ENCODE measurements around the gene LINGO3. TPM values are rescaled to one million over a fixed set of nuclear protein-coding genes. Genes with fewer than 3 reads are reported as not detected.

The LINGO3 gene
- total and polyA plus RNA-seq, 10 of the 15 experiments (the other 5 are each of a cell fraction or from before 2014, with no cell fraction given), result 0.09 to 2.0 (median 0.40) TPM; not detected in 5

- TF ChIP-seq, protein P1, sequence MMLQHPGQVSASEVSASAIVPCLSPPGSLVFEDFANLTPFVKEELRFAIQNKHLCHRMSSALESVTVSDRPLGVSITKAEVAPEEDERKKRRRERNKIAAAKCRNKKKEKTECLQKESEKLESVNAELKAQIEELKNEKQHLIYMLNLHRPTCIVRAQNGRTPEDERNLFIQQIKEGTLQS (IDR thresholded peaks at IDR 0.05; ENCODE audit: borderline replicate concordance, extremely low read depth, low read depth, low read length), result no peak
- TF ChIP-seq STAT3 (IDR thresholded peaks at IDR 0.05; ENCODE audit: low read depth, low read length) (no peak), ZNF274 (IDR thresholded peaks at IDR 0.05; ENCODE audit: insufficient read depth, insufficient read length) (no peak), SIN3A (IDR thresholded peaks at IDR 0.05; ENCODE audit: low read depth, low read length) (no peak), SREBF2 (IDR thresholded peaks at IDR 0.05; ENCODE audit: low read length) (no peak), NR2F1 (conservative IDR thresholded peaks at IDR 0.05) (no peak), ZBTB40 (IDR thresholded peaks at IDR 0.05; ENCODE audit: borderline replicate concordance) (no peak)
- TF ChIP-seq, protein P2, sequence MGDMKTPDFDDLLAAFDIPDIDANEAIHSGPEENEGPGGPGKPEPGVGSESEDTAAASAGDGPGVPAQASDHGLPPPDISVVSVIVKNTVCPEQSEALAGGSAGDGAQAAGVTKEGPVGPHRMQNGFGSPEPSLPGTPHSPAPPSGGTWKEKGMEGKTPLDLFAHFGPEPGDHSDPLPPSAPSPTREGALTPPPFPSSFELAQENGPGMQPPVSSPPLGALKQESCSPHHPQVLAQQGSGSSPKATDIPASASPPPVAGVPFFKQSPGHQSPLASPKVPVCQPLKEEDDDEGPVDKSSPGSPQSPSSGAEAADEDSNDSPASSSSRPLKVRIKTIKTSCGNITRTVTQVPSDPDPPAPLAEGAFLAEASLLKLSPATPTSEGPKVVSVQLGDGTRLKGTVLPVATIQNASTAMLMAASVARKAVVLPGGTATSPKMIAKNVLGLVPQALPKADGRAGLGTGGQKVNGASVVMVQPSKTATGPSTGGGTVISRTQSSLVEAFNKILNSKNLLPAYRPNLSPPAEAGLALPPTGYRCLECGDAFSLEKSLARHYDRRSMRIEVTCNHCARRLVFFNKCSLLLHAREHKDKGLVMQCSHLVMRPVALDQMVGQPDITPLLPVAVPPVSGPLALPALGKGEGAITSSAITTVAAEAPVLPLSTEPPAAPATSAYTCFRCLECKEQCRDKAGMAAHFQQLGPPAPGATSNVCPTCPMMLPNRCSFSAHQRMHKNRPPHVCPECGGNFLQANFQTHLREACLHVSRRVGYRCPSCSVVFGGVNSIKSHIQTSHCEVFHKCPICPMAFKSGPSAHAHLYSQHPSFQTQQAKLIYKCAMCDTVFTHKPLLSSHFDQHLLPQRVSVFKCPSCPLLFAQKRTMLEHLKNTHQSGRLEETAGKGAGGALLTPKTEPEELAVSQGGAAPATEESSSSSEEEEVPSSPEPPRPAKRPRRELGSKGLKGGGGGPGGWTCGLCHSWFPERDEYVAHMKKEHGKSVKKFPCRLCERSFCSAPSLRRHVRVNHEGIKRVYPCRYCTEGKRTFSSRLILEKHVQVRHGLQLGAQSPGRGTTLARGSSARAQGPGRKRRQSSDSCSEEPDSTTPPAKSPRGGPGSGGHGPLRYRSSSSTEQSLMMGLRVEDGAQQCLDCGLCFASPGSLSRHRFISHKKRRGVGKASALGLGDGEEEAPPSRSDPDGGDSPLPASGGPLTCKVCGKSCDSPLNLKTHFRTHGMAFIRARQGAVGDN (IDR thresholded peaks at IDR 0.05), result no peak
These were observed 13.1 kb downstream of the LINGO3 start (continued) for GRCh38 chr19:2294687-2295335.

All from GM12878 (cell line).